Smooth muscle cell (in vitro differentiated cells): ENCODE measurements around the gene PHYHIPL. TPM values are rescaled to one million over a fixed set of nuclear protein-coding genes. Genes with fewer than 3 reads are reported as not detected.
A peak's percentile ranks its signal among the peaks of the same experiment; 100 is the strongest.

Source experiments
- DNase-seq: peaks from one replicate; lab custom pipeline; 2025; ENCODE audit not compliant: unreplicated experiment; lab: John Stamatoyannopoulos, UW
- H2AFZ ChIP-seq: fragments of 200-600 bp; sonication (generic); 2 replicates; pipeline ENCODE4 v1.6.0; 2016; ENCODE audit warnings: antibody characterized with exemption, low read depth, mild to moderate bottlenecking
- H3F3A ChIP-seq: fragments of 200-600 bp; sonication (generic); 2 replicates; pipeline ENCODE4 v1.6.0; 2017; ENCODE audit warnings: antibody characterized with exemption, low read depth
- H3K27ac ChIP-seq: fragments of 200-600 bp; sonication (generic); 2 replicates; pipeline ENCODE4 v1.5.1; 2016; ENCODE audit warnings: low read depth, mild to moderate bottlenecking
- H3K27me3 ChIP-seq: fragments of 200-600 bp; sonication (generic); 2 replicates; pipeline ENCODE4 v1.6.1; 2016; ENCODE audit warnings: low read depth, mild to moderate bottlenecking
- H3K36me3 ChIP-seq: fragments of 200-600 bp; sonication (generic); 2 replicates; pipeline ENCODE4 v1.5.1; 2016; ENCODE audit warnings: low read depth
- H3K4me1 ChIP-seq: fragments of 200-600 bp; sonication (generic); 2 replicates; pipeline ENCODE4 v1.5.1; 2016; ENCODE audit warnings: low read depth
- H3K4me2 ChIP-seq: fragments of 200-600 bp; sonication (generic); 2 replicates; pipeline ENCODE4 v1.6.0; 2016; ENCODE audit warnings: mild to moderate bottlenecking
- H3K4me3 ChIP-seq: fragments of 200-600 bp; sonication (generic); 2 replicates; pipeline ENCODE4 v1.5.1; 2016; ENCODE audit warnings: mild to moderate bottlenecking
- H3K79me2 ChIP-seq: fragments of 200-600 bp; sonication (generic); 2 replicates; pipeline ENCODE4 v1.6.0; 2016; ENCODE audit warnings: low read depth, mild to moderate bottlenecking
- H3K9ac ChIP-seq: fragments of 200-600 bp; sonication (generic); 2 replicates; pipeline ENCODE4 v1.6.0; 2016; ENCODE audit warnings: low read depth
- H3K9me3 ChIP-seq: fragments of 200-600 bp; sonication (generic); replicated peaks from 2 replicates; pipeline ENCODE4 v1.5.1; 2016; ENCODE audit warnings: low read depth
- H4K20me1 ChIP-seq: fragments of 200-600 bp; sonication (generic); 2 replicates; pipeline ENCODE4 v1.6.0; 2016; ENCODE audit warnings: low read depth
- CTCF ChIP-seq: fragments of 200-600 bp; sonication (generic); IDR thresholded peaks from 2 replicates; pipeline ENCODE4 v1.5.1; 2017; ENCODE audit warnings: borderline replicate concordance, mild to moderate bottlenecking, antibody characterized with exemption; ENCODE audit not compliant: insufficient read depth, poor library complexity, severe bottlenecking
- WGBS: methylation state at CpG from one replicate; pipeline ENCODE4 v1.1.7; 2016; ENCODE audit warnings: low lambda C conversion rate; 5-methylcytosine and 5-hydroxymethylcytosine counted together
- polyA plus RNA-seq: library from polyadenylated mRNA; unstranded; fragments of >200 nt; fragmentation: Nextera tagmentation; extraction: Ambion mirVana; gene quantifications from 2 replicates; pipeline ENCODE4 v1.2.1, GENCODE V29; 2016
- total RNA-seq: library from RNA; depleted of rRNA; stranded (reverse); fragments of >200 nt; gene quantifications from 2 replicates; pipeline ENCODE4 v1.2.3, GENCODE V29; 2014

The PHYHIPL gene
- total and polyA plus RNA-seq, 2 experiments from 2014 or later: 0.31 to 0.63 TPM

GRCh38 chr10:59180689-59181270 is 4.3 kb downstream of the PHYHIPL start:
- WGBS: 91% methylated on average over 3 of the region's 3 CpGs
- no peak overlapping the region for H3K4me2 ChIP-seq
- H3K4me1 ChIP-seq: peaks cover 4% of the 10 kb centered on the region
- H3K9ac ChIP-seq: no peak overlapping the region
- H3F3A ChIP-seq: no peaks in the 10 kb centered on the region
- DNase-seq: no peak
- H3K27ac ChIP-seq: no peak overlapping the region
- TF ChIP-seq CTCF: no peak
- H3K79me2 ChIP-seq: no peaks in the 10 kb centered on the region
- H3K36me3 ChIP-seq: no peaks in the 10 kb centered on the region
- no peak overlapping the region for H3K4me3 ChIP-seq
- H3K9me3 ChIP-seq: no peaks in the 10 kb centered on the region
- peaks cover 21% of the 10 kb centered on the region for H3K27me3 ChIP-seq
- no peak overlapping the region for H2AFZ ChIP-seq
- no peaks in the 10 kb centered on the region for H4K20me1 ChIP-seq

GRCh38 chr10:59181668-59182067 is 5.2 kb downstream of the PHYHIPL start:
- H3K4me2 ChIP-seq: no peak overlapping the region
- no peak overlapping the region for H3K4me3 ChIP-seq
- no peak overlapping the region for H2AFZ ChIP-seq
- H3K36me3 ChIP-seq: no peaks in the 10 kb centered on the region
- no peaks in the 10 kb centered on the region for H4K20me1 ChIP-seq
- H3K9ac ChIP-seq: no peak overlapping the region
- H3K27ac ChIP-seq: no peak overlapping the region
- no peak for DNase-seq
- no peaks in the 10 kb centered on the region for H3K9me3 ChIP-seq
- peaks cover 12% of the 10 kb centered on the region for H3K27me3 ChIP-seq
- peaks cover 2% of the 10 kb centered on the region for H3K4me1 ChIP-seq
- peak; percentile 49 for TF ChIP-seq CTCF
- no peaks in the 10 kb centered on the region for H3K79me2 ChIP-seq
- no peaks in the 10 kb centered on the region for H3F3A ChIP-seq
- WGBS: 42% methylated on average over 2 of the region's 2 CpGs

DNA sequence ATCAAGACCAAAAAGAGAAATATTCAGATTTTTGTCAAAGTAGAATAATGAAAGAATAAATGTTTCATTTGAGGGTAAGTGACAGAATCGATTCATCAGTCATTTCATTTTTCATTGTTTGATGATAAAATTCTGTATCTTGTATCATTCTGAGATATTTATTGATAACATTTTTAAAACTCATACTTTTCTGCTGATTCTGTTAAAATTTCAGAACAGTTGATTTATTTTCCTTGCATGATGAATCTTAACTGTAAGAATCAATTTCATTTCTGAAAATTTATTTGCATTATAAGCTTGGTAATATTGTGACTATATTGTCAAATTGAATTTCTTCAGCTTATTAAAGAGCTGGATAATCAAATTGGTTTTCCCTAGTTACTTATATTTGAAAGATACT is 13.9 kb downstream of the PHYHIPL start:
- Histone ChIP-seq H3K79me2 (no peaks in the 10 kb centered on the region), H2AFZ (no peak overlapping the region), H3K9me3 (no peaks in the 10 kb centered on the region), H4K20me1 (no peaks in the 10 kb centered on the region), H3K9ac (no peak overlapping the region), H3F3A (no peaks in the 10 kb centered on the region), H3K4me2 (no peak overlapping the region), H3K36me3 (no peaks in the 10 kb centered on the region), H3K4me1 (no peaks in the 10 kb centered on the region), H3K27ac (no peak overlapping the region), H3K4me3 (no peak overlapping the region), H3K27me3 (peaks cover 6% of the 10 kb centered on the region)
- TF ChIP-seq CTCF: no peak
- DNase-seq: no peak
- 81% methylated on average over 1 of the region's 1 CpG for WGBS

- Histone ChIP-seq H3K27me3 (no peaks in the 10 kb centered on the region), H3K79me2 (no peaks in the 10 kb centered on the region), H3K36me3 (no peaks in the 10 kb centered on the region), H3K9me3 (no peaks in the 10 kb centered on the region), H3K27ac (no peak overlapping the region), H3F3A (no peaks in the 10 kb centered on the region), H4K20me1 (no peaks in the 10 kb centered on the region), H2AFZ (no peak overlapping the region), H3K4me2 (no peak overlapping the region), H3K4me1 (no peaks in the 10 kb centered on the region), H3K9ac (no peak overlapping the region), H3K4me3 (no peak overlapping the region)
- no peak for TF ChIP-seq CTCF
- 47% methylated on average over 5 of the region's 5 CpGs for WGBS
- DNase-seq: no peak
Measured at GRCh38 chr10:59206204-59206720, 29.8 kb downstream of the PHYHIPL start.
